CD14-positive monocyte (primary cell): ENCODE data around the gene ZCCHC2. TPM values are rescaled to one million over a fixed set of nuclear protein-coding genes. Genes with fewer than 3 reads are reported as not detected.

Source experiments
- DNase-seq, 3 donors: peaks; one replicate each; pipeline ENCODE4 v3.0.0-alpha.2; 2011 to 2022
- H2AFZ ChIP-seq: 2 replicates; pipeline ENCODE4 v1.6.0; 2012; ENCODE audit warnings: mild to moderate bottlenecking, low read depth, low read length, inconsistent platforms; ENCODE audit not compliant: insufficient read depth, poor library complexity, severe bottlenecking
- H3K27ac ChIP-seq, 2 donors: 1 replicate in 1 of 2; 2 replicates in 1 of 2; pipeline ENCODE4 v1.5.1; 2012 to 2013; ENCODE audit warnings: low read length in 2 of 2, control low read depth in 1 of 2, inconsistent platforms in 1 of 2, low read depth in 1 of 2, mild to moderate bottlenecking in 1 of 2
- H3K27me3 ChIP-seq, 2 donors: one replicate each; pipeline versions ENCODE4 v1.6.0 to v1.6.1; 2011 to 2013; ENCODE audit warnings: low read length in 2 of 2; ENCODE audit not compliant: control insufficient read depth in 2 of 2, insufficient read depth in 2 of 2
- H3K36me3 ChIP-seq, 2 donors: replicated peaks in 1 of 2; 1 replicate in 1 of 2; 2 replicates in 1 of 2; pipeline versions ENCODE4 v1.5.1 to v1.6.1; 2012 to 2013; ENCODE audit warnings: low read length in 2 of 2, control low read depth in 1 of 2, inconsistent platforms in 1 of 2, mild to moderate bottlenecking in 1 of 2; ENCODE audit not compliant: insufficient read depth in 2 of 2, control insufficient read depth in 1 of 2
- H3K4me1 ChIP-seq, 2 donors: 1 replicate in 1 of 2; 2 replicates in 1 of 2; pipeline versions ENCODE4 v1.5.1 to v1.6.1; 2012 to 2013; ENCODE audit warnings: low read length in 2 of 2, control low read depth in 1 of 2, inconsistent platforms in 1 of 2, mild to moderate bottlenecking in 1 of 2, moderate library complexity in 1 of 2; ENCODE audit not compliant: insufficient read depth in 2 of 2, control insufficient read depth in 1 of 2
- H3K4me2 ChIP-seq: replicated peaks from 2 replicates; pipeline ENCODE3; 2012; ENCODE audit warnings: low read length, moderate library complexity, mild to moderate bottlenecking; ENCODE audit not compliant: poor library complexity, severe bottlenecking; ENCODE audit errors: extremely low read depth
- H3K4me3 ChIP-seq, 3 experiments: fragments of 200-600 bp in 1 of 3; sonication (generic) in 1 of 3; replicated peaks in 1 of 3; 1 replicate in 2 of 3; 2 replicates in 1 of 3; pipeline ENCODE4 v1.5.1; 2011 to 2013; ENCODE audit warnings: low read length in 3 of 3, mild to moderate bottlenecking in 3 of 3, control low read depth in 2 of 3, low read depth in 2 of 3, inconsistent platforms in 1 of 3, moderate library complexity in 1 of 3
- H3K79me2 ChIP-seq: 2 replicates; pipeline ENCODE4 v1.6.0; 2012; ENCODE audit warnings: mild to moderate bottlenecking, control low read depth, inconsistent platforms, low read length, moderate library complexity; ENCODE audit not compliant: insufficient read depth
- H3K9ac ChIP-seq: 2 replicates; pipeline ENCODE4 v1.6.0; 2017; ENCODE audit warnings: low read length, mild to moderate bottlenecking; ENCODE audit not compliant: insufficient read depth, poor library complexity, severe bottlenecking
- H3K9me3 ChIP-seq, 2 donors: replicated peaks in 1 of 2; 1 replicate in 1 of 2; 2 replicates in 1 of 2; pipeline versions ENCODE4 v1.5.1 to v1.6.1; 2012 to 2013; ENCODE audit warnings: low read length in 2 of 2, control low read depth in 1 of 2; ENCODE audit not compliant: control insufficient read depth in 1 of 2, insufficient read depth in 1 of 2
- H4K20me1 ChIP-seq: 2 replicates; pipeline ENCODE4 v1.6.0; 2012; ENCODE audit warnings: mild to moderate bottlenecking, low read length, control low read depth, moderate library complexity; ENCODE audit not compliant: insufficient read depth
- H3K27ac Mint-ChIP-seq, 7 donors: one replicate each; pipeline ENCODE4 v1.8.0; 2020; ENCODE audit warnings: mild to moderate bottlenecking in 7 of 7, mixed read lengths in 7 of 7, moderate library complexity in 6 of 7, inconsistent platforms in 2 of 7
- H3K27me3 Mint-ChIP-seq, 3 donors: one replicate each; pipeline ENCODE4 v1.8.0; 2021 to 2022; ENCODE audit warnings: low read depth in 3 of 3, mild to moderate bottlenecking in 3 of 3, mixed read lengths in 3 of 3, moderate library complexity in 3 of 3, inconsistent platforms in 1 of 3
- H3K36me3 Mint-ChIP-seq, 2 donors: one replicate each; pipeline ENCODE4 v1.8.0; 2020; ENCODE audit warnings: mixed read lengths in 2 of 2, inconsistent platforms in 1 of 2, mild to moderate bottlenecking in 1 of 2
- H3K4me1 Mint-ChIP-seq: one replicate; pipeline ENCODE4 v1.8.0; 2020; ENCODE audit warnings: mild to moderate bottlenecking, mixed read lengths
- H3K4me3 Mint-ChIP-seq, 2 donors: one replicate each; pipeline ENCODE4 v1.8.0; 2020; ENCODE audit warnings: mild to moderate bottlenecking in 2 of 2, mixed read lengths in 2 of 2, moderate library complexity in 1 of 2
- H3K9me3 Mint-ChIP-seq, 7 donors: one replicate each; pipeline ENCODE4 v1.8.0; 2020 to 2022; ENCODE audit warnings: mixed read lengths in 7 of 7, mild to moderate bottlenecking in 6 of 7, moderate library complexity in 6 of 7, inconsistent platforms in 2 of 7
- CTCF ChIP-seq: fragments of 200-600 bp; IDR thresholded peaks from one replicate; pipeline ENCODE4 v1.8.0; 2022; ENCODE audit warnings: antibody characterized with exemption, mild to moderate bottlenecking
- WGBS: methylation state at CpG from one replicate; pipeline ENCODE4 v1.1.5; 2013; ENCODE audit warnings: missing lambda C conversion rate; ENCODE audit not compliant: insufficient coverage; 5-methylcytosine and 5-hydroxymethylcytosine counted together
- intact Hi-C, 2 donors: fragments of 100-400 bp; cut with micrococcal nuclease; formaldehyde crosslinking; loops; one replicate each; pipeline versions ENCODE4 v1.15.0 to v1.15.1; 2023
- polyA plus RNA-seq, 3 donors: library from polyadenylated mRNA; depleted of rRNA in 1 of 3; unstranded in 2 of 3; stranded (reverse) in 1 of 3; fragments of 300-500 nt in 2 of 3; fragments of >200 nt in 1 of 3; fragmentation: Illumina TruSeq in 2 of 3; gene quantifications; 1 replicate in 2 of 3; 2 replicates in 1 of 3; pipeline ENCODE4 v1.2.3, GENCODE V29; 2012 to 2021

Gene ZCCHC2
- polyA plus RNA-seq, 3 donors = 0.59 to 24.9 (median 0.71) TPM

GRCh38 chr18:62555135-62555534 lies 32.3 kb downstream of the ZCCHC2 start:
- Histone ChIP-seq H3K4me1 (peaks cover 0 to 7% of the 10 kb centered on the region in 2 donors), H3K79me2 (no peaks in the 10 kb centered on the region), H3K36me3 (peaks cover 69 to 89% of the 10 kb centered on the region in 2 donors), H2AFZ (no peak overlapping the region), H3K4me3 (no peak overlapping the region), H3K27me3 (no peaks in the 10 kb centered on the region), H3K27ac (no peak overlapping the region), H3K9ac (no peak overlapping the region), H3K9me3 (no peaks in the 10 kb centered on the region), H3K4me2 (no peak overlapping the region), H4K20me1 (peaks cover 28% of the 10 kb centered on the region)
- Mint-ChIP-seq H3K4me1 (peaks cover 9% of the 10 kb centered on the region), H3K36me3 (peaks cover 71 to 88% of the 10 kb centered on the region in 2 donors), H3K27ac (no peak overlapping the region), H3K9me3 (no peaks in the 10 kb centered on the region), H3K4me3 (no peak overlapping the region), H3K27me3 (no peaks in the 10 kb centered on the region)
- intact Hi-C loops = no loop called here
- TF ChIP-seq CTCF = no peak
- peak in 2 of 3 donors; percentile 12 to 44 for DNase-seq
- 100% methylated on average over 1 of the region's 3 CpGs for WGBS

GRCh38 chr18:62556397-62556796 lies 33.6 kb downstream of the ZCCHC2 start:
- H3K4me3 Mint-ChIP-seq = no peak overlapping the region
- Histone ChIP-seq H3K27me3 (no peaks in the 10 kb centered on the region), H3K4me3 (no peak overlapping the region), H3K4me2 (no peak overlapping the region), H2AFZ (no peak overlapping the region), H3K4me1 (peaks cover 0 to 7% of the 10 kb centered on the region in 2 donors), H3K36me3 (peaks cover 68 to 89% of the 10 kb centered on the region in 2 donors), H3K9me3 (no peaks in the 10 kb centered on the region), H3K9ac (no peak overlapping the region), H4K20me1 (peaks cover 27% of the 10 kb centered on the region), H3K27ac (no peak overlapping the region), H3K79me2 (no peaks in the 10 kb centered on the region)
- 96% methylated on average over 4 of the region's 4 CpGs for WGBS
- H3K9me3 Mint-ChIP-seq = no peaks in the 10 kb centered on the region
- peak overlapping the region in 1 of 7 donors; percentile 12 for H3K27ac Mint-ChIP-seq
- no peak for DNase-seq
- peaks cover 69 to 87% of the 10 kb centered on the region in 2 donors for H3K36me3 Mint-ChIP-seq
- intact Hi-C loops = no loop called here
- H3K4me1 Mint-ChIP-seq = peaks cover 9% of the 10 kb centered on the region
- no peak for TF ChIP-seq CTCF
- no peaks in the 10 kb centered on the region for H3K27me3 Mint-ChIP-seq
